ENCODE measurements around the gene ACTR1B.
"Not testable (repeated sequence)": the region's sequence is repeated elsewhere in the genome, so short reads cannot be mapped to it uniquely, and the experiment has no call there.

The ACTR1B gene

DNA sequence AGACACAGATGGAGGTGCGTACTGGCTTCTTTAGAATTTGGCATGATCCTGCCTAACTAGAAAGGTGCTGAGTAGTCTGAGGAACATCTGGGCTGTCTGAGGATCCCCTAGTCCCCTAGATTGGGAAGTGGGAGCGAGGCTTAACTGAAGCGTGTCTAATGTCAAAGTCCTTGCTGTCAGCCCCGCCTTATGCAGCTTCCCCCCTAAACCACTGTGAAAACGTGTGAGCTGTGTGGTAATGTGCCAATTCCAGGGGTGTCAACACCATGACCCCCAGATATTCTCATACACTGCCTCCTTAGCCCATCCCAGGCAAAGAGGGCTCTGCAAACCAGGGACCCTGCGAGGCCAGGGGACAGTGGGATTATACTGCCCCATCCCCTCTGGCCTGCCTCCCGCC, 51.9 kb downstream of the ACTR1B start:
- DNase-seq, result not testable (repeated sequence)

DNA sequence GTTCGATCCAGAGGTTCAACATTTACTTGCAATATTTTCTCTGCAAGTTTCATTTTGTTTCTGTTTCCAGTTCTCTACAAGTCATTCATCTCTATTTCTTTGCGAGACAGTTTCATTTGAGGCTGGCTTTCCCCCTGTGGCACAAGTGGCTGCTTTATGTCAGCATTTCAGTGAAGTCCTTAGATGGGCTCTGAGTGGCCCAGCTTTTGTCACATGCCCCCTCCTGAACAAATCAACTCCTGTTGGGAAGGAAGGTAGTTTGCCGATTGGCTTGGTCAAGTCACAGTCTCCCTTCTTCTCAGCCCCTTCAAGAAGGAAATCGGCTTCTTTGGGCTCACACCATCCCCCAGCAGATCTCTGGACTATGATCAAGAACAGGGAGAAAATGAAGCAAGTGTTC, 55.1 kb downstream of the ACTR1B start:
- not testable (repeated sequence) for DNase-seq

Measured in fibroblast of skin of back (primary cell).